Measurements from ENCODE around the gene CLUH. TPM values are rescaled to one million over a fixed set of nuclear protein-coding genes. Genes with fewer than 3 reads are reported as not detected.

The CLUH gene
- total and polyA plus RNA-seq, 9 donors = 11.5 to 57.9 (median 42.6) TPM

DNA sequence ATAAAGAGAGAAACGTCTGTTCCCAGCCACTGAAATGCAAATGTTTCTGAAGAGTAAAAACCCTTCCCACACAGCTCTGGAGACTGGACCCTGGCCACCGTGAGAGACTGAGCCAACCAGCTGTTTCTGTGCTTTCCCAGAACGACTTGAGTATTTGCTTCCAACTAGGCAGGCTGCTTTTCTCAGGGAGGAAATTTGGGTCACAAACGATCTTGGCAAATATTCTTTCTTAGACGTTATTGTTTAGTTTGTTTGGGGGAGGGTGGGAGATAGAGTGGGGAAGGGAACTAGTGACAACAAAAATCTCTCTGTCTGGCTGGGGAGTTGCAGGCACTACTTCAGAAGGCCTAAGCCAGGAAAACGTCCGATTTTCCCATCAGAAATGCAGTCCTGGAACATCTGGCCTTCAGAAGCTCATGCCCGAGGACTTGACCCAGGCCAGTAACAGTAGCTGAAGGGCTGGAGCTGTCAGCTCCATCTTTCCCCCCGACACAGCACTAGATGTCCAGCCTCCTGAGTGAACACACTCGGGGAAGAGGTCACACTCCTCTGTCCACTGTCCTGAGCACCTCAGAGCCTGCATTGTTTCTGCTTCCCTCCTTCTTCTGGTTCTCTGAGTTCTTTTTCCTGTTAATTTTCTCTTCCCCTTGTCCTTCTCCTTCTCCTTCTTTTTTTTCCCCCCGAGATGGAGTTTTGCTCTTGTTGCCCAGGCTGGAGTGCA, 33.9 kb upstream of the CLUH start:
- Histone ChIP-seq H3K36me3 (no peaks in the 10 kb centered on the region), H3K27me3 (no peaks in the 10 kb centered on the region), H3K4me3 (no peak overlapping the region), H3K27ac (no peak overlapping the region), H3K9me3 (no peaks in the 10 kb centered on the region), H3K4me1 (ENCODE audit: insufficient read depth) (no peaks in the 10 kb centered on the region)
- no peak for DNase-seq
- TF ChIP-seq EP300 (IDR thresholded peaks at IDR 0.05) = no peak
- TF ChIP-seq, protein P1, sequence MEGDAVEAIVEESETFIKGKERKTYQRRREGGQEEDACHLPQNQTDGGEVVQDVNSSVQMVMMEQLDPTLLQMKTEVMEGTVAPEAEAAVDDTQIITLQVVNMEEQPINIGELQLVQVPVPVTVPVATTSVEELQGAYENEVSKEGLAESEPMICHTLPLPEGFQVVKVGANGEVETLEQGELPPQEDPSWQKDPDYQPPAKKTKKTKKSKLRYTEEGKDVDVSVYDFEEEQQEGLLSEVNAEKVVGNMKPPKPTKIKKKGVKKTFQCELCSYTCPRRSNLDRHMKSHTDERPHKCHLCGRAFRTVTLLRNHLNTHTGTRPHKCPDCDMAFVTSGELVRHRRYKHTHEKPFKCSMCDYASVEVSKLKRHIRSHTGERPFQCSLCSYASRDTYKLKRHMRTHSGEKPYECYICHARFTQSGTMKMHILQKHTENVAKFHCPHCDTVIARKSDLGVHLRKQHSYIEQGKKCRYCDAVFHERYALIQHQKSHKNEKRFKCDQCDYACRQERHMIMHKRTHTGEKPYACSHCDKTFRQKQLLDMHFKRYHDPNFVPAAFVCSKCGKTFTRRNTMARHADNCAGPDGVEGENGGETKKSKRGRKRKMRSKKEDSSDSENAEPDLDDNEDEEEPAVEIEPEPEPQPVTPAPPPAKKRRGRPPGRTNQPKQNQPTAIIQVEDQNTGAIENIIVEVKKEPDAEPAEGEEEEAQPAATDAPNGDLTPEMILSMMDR (IDR thresholded peaks at IDR 0.05) = no peak
- no peak for TF ChIP-seq POLR2A (IDR thresholded peaks at IDR 0.05)
- 2 to 7% (median 3%) methylated on average over 11 of the region's 11 CpGs for WGBS, 3 donors
- intact Hi-C loops (cut with DNase I) = no loop called here

DNA sequence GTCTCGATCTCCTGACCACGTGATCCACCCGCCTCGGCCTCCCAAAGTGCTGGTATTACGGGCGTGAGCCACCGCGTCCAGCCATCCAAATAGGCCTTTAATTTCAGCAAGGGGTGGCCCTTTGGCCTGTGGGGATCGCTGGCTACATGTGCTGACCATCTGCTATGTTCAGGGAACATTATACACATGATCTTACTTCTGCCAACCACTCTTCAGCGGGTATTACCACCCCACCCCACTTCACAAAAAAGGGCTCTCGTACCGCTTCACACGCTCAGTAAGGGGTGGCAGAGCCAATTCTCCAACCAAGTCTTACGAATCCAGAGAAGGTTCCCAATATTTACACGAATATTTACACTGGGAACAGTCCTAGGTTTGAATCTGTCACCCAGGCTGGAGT, 26.1 kb upstream of the CLUH start:
- no peaks in the 10 kb centered on the region for H3K9me3 ChIP-seq
- DNase-seq = no peak
- TF ChIP-seq EP300 (IDR thresholded peaks at IDR 0.05) (no peak), POLR2A (IDR thresholded peaks at IDR 0.05) (no peak)
- TF ChIP-seq, protein P1 (IDR thresholded peaks at IDR 0.05) = no peak
- 88 to 92% (median 91%) methylated on average over 15 of the region's 15 CpGs for WGBS, 3 donors
- no peaks in the 10 kb centered on the region for H3K27me3 ChIP-seq
- H3K27ac ChIP-seq = no peak overlapping the region
- intact Hi-C loops (cut with DNase I) = no loop called here
- H3K4me1 ChIP-seq (ENCODE audit: insufficient read depth) = no peaks in the 10 kb centered on the region
- H3K36me3 ChIP-seq = no peaks in the 10 kb centered on the region
- H3K4me3 ChIP-seq = no peak overlapping the region

DNA sequence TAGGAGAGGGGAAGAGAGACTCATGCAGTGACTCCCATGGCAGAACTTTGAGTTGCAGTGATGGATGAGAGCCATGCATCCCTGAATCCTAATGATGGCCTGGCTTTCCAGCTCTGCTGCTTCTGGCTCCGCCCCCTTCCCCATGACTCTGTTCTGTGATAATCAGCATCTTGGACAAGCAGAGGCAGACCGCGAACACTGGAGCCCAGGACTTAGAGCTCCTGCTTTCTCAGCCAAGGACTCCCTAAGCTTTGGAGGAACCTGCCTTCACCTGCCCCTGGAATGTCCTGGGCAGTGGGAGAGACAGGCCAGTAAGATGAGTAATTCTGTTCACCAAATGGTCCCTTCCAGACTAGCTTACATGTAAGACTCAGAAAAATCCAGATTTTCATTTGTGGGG, 25.4 kb upstream of the CLUH start:
- intact Hi-C loops (cut with DNase I) = no loop called here
- DNase-seq = no peak
- WGBS, 3 donors = 56 to 70% (median 67%) methylated on average over 3 of the region's 3 CpGs

DNA sequence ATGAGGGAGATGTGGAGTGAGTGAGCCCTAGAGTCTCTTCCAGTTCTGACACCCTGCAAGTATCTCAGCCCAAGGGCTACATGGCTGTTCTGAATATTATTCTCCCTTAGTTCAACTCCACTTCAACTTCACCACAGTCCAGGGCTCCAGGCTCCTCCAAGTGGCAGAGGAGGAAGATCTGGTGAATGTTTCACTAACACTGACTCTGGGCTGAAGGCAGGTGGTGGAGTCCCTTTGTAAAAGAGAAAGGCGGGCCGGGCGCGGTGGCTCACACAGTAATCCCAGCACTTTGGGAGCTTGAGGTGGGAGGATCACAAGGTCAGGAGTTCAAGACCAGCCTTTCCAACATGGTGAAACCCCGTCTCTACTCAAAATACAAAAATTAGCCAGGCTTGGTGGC, 24.3 kb upstream of the CLUH start:
- Histone ChIP-seq H3K36me3 (no peaks in the 10 kb centered on the region), H3K4me3 (no peak overlapping the region), H3K27ac (no peak overlapping the region), H3K9me3 (no peaks in the 10 kb centered on the region), H3K27me3 (no peaks in the 10 kb centered on the region), H3K4me1 (ENCODE audit: insufficient read depth) (no peaks in the 10 kb centered on the region)
- DNase-seq = no peak
- 77 to 83% (median 79%) methylated on average over 5 of the region's 5 CpGs for WGBS, 3 donors
- intact Hi-C loops (cut with DNase I) = no loop called here
- TF ChIP-seq EP300 (IDR thresholded peaks at IDR 0.05) (no peak), POLR2A (IDR thresholded peaks at IDR 0.05) (no peak)
- TF ChIP-seq, protein P1 (IDR thresholded peaks at IDR 0.05) = no peak

More for the DNA sequence above, 25.4 kb upstream of the CLUH start:
- Histone ChIP-seq H3K4me3 (no peak overlapping the region), H3K4me1 (ENCODE audit: insufficient read depth) (no peaks in the 10 kb centered on the region), H3K9me3 (no peaks in the 10 kb centered on the region), H3K36me3 (no peaks in the 10 kb centered on the region), H3K27me3 (no peaks in the 10 kb centered on the region), H3K27ac (no peak overlapping the region)
- TF ChIP-seq POLR2A (IDR thresholded peaks at IDR 0.05) (no peak), EP300 (IDR thresholded peaks at IDR 0.05) (no peak)
- TF ChIP-seq, protein P1 (IDR thresholded peaks at IDR 0.05) = no peak

Measured in ovary (tissue), 9 donors.